Measurements from ENCODE around the gene SLC66A2. TPM values are rescaled to one million over a fixed set of nuclear protein-coding genes. Genes with fewer than 3 reads are reported as not detected.

The SLC66A2 gene
- total RNA-seq, 1 experiment from 2014 or later = 28.6 TPM

GRCh38 chr18:79927607-79928562, 23.6 kb downstream of the SLC66A2 start:
- DNase-seq = no peak
- H3K4me3 ChIP-seq (ENCODE audit: insufficient read depth, low read depth, low read length) = no peak overlapping the region
- no peaks in the 10 kb centered on the region; the same call in 1 of the 2 replicates for H3K36me3 ChIP-seq (replicated peaks; ENCODE audit: control insufficient read depth, insufficient read depth, low read length)
- no peaks in the 10 kb centered on the region for H3K27me3 ChIP-seq (ENCODE audit: control insufficient read depth, insufficient read depth, low read length)

GRCh38 chr18:79926715-79927606, 24.5 kb downstream of the SLC66A2 start:
- no peaks in the 10 kb centered on the region; the same call in 1 of the 2 replicates for H3K36me3 ChIP-seq (replicated peaks; ENCODE audit: control insufficient read depth, insufficient read depth, low read length)
- no peaks in the 10 kb centered on the region for H3K27me3 ChIP-seq (ENCODE audit: control insufficient read depth, insufficient read depth, low read length)
- DNase-seq = no peak
- H3K4me3 ChIP-seq (ENCODE audit: insufficient read depth, low read depth, low read length) = no peak overlapping the region

- Histone ChIP-seq H3K36me3 (replicated peaks; ENCODE audit: control insufficient read depth, insufficient read depth, low read length) (no peaks in the 10 kb centered on the region; the same call in 1 of the 2 replicates), H3K27me3 (ENCODE audit: control insufficient read depth, insufficient read depth, low read length) (no peaks in the 10 kb centered on the region), H3K4me3 (ENCODE audit: insufficient read depth, low read depth, low read length) (no peak overlapping the region)
- no peak for DNase-seq
Observed at GRCh38 chr18:79926306-79926705, 25.1 kb downstream of the SLC66A2 start.

GRCh38 chr18:79924814-79925731, 26.4 kb downstream of the SLC66A2 start:
- Histone ChIP-seq H3K4me3 (ENCODE audit: insufficient read depth, low read depth, low read length) (no peak overlapping the region), H3K27me3 (ENCODE audit: control insufficient read depth, insufficient read depth, low read length) (no peaks in the 10 kb centered on the region), H3K36me3 (replicated peaks; ENCODE audit: control insufficient read depth, insufficient read depth, low read length) (no peaks in the 10 kb centered on the region; the same call in 1 of the 2 replicates)
- DNase-seq = peak; percentile 67

- no peak overlapping the region for H3K4me3 ChIP-seq (ENCODE audit: insufficient read depth, low read depth, low read length)
- H3K27me3 ChIP-seq (ENCODE audit: control insufficient read depth, insufficient read depth, low read length) = no peaks in the 10 kb centered on the region
- DNase-seq = no peak
- H3K36me3 ChIP-seq (replicated peaks; ENCODE audit: control insufficient read depth, insufficient read depth, low read length) = no peaks in the 10 kb centered on the region
Observed at GRCh38 chr18:79923896-79924585, 27.4 kb downstream of the SLC66A2 start.

- no peaks in the 10 kb centered on the region for H3K36me3 ChIP-seq (replicated peaks; ENCODE audit: control insufficient read depth, insufficient read depth, low read length)
- no peak for DNase-seq
- no peak overlapping the region for H3K4me3 ChIP-seq (ENCODE audit: insufficient read depth, low read depth, low read length)
- no peaks in the 10 kb centered on the region for H3K27me3 ChIP-seq (ENCODE audit: control insufficient read depth, insufficient read depth, low read length)
Observed at GRCh38 chr18:79922971-79923411, 28.5 kb downstream of the SLC66A2 start.

- DNase-seq = no peak
- Histone ChIP-seq H3K27me3 (ENCODE audit: control insufficient read depth, insufficient read depth, low read length) (no peaks in the 10 kb centered on the region), H3K36me3 (replicated peaks; ENCODE audit: control insufficient read depth, insufficient read depth, low read length) (no peaks in the 10 kb centered on the region), H3K4me3 (ENCODE audit: insufficient read depth, low read depth, low read length) (no peak overlapping the region)
Observed at GRCh38 chr18:79921984-79922965, 29.2 kb downstream of the SLC66A2 start.

GRCh38 chr18:79919089-79919488, 32.4 kb downstream of the SLC66A2 start:
- DNase-seq = no peak
- H3K4me3 ChIP-seq (ENCODE audit: insufficient read depth, low read depth, low read length) = no peak overlapping the region
- no peaks in the 10 kb centered on the region for H3K27me3 ChIP-seq (ENCODE audit: control insufficient read depth, insufficient read depth, low read length)
- H3K36me3 ChIP-seq (replicated peaks; ENCODE audit: control insufficient read depth, insufficient read depth, low read length) = no peaks in the 10 kb centered on the region

GRCh38 chr18:79918615-79919011, 32.8 kb downstream of the SLC66A2 start:
- Histone ChIP-seq H3K4me3 (ENCODE audit: insufficient read depth, low read depth, low read length) (no peak overlapping the region), H3K36me3 (replicated peaks; ENCODE audit: control insufficient read depth, insufficient read depth, low read length) (no peaks in the 10 kb centered on the region), H3K27me3 (ENCODE audit: control insufficient read depth, insufficient read depth, low read length) (no peaks in the 10 kb centered on the region)
- no peak for DNase-seq

GRCh38 chr18:79917853-79918614, 33.4 kb downstream of the SLC66A2 start:
- Histone ChIP-seq H3K4me3 (ENCODE audit: insufficient read depth, low read depth, low read length) (no peak overlapping the region), H3K27me3 (ENCODE audit: control insufficient read depth, insufficient read depth, low read length) (no peaks in the 10 kb centered on the region), H3K36me3 (replicated peaks; ENCODE audit: control insufficient read depth, insufficient read depth, low read length) (no peaks in the 10 kb centered on the region)
- peak; percentile 39 for DNase-seq

GRCh38 chr18:79917169-79917852, 34.1 kb downstream of the SLC66A2 start:
- DNase-seq = no peak
- Histone ChIP-seq H3K4me3 (ENCODE audit: insufficient read depth, low read depth, low read length) (no peak overlapping the region), H3K36me3 (replicated peaks; ENCODE audit: control insufficient read depth, insufficient read depth, low read length) (no peaks in the 10 kb centered on the region), H3K27me3 (ENCODE audit: control insufficient read depth, insufficient read depth, low read length) (no peaks in the 10 kb centered on the region)
